ENCODE data around the gene RNASEH2B.

Gene RNASEH2B

GRCh38 chr13:50951366-50951765 lies 41.8 kb downstream of the RNASEH2B start:
- TF ChIP-seq CTCF (IDR thresholded peaks at IDR 0.05; ENCODE audit: insufficient read depth, low read length, poor library complexity, severe bottlenecking) = no peak
- H3K36me3 ChIP-seq (ENCODE audit: control insufficient read depth, insufficient read depth, low read length) = peaks cover 3% of the 10 kb centered on the region
- DNase-seq (ENCODE audit: extremely low read depth, insufficient read length) = no peak
- H3K4me3 ChIP-seq (replicated peaks; ENCODE audit: low read depth, low read length) = no peak overlapping the region
- no peaks in the 10 kb centered on the region for H3K27me3 ChIP-seq (replicated peaks; ENCODE audit: control insufficient read depth, insufficient read depth, low read length)

DNA sequence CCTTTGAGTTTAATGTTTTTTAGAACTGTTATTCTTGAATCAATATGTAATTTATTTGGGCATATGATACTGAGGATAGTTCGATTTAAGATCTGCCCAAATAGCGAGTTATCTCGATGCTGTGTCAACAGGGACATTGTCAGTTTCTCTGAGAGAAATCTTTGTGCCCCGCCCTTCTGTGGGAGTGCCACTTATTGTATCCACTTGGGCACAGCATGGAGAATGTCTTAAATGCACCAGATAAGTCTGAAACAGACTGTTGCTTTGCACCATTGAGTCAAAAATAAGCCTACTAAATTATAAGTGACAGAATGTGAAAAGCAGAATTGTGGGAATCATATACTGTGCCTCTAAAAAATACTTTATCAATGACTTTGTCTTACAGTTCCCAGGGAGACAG lies 45.6 kb downstream of the RNASEH2B start:
- Histone ChIP-seq H3K4me3 (replicated peaks; ENCODE audit: low read depth, low read length) (no peak overlapping the region), H3K27me3 (replicated peaks; ENCODE audit: control insufficient read depth, insufficient read depth, low read length) (no peaks in the 10 kb centered on the region), H3K36me3 (ENCODE audit: control insufficient read depth, insufficient read depth, low read length) (peaks cover 1% of the 10 kb centered on the region)
- no peak for TF ChIP-seq CTCF (IDR thresholded peaks at IDR 0.05; ENCODE audit: insufficient read depth, low read length, poor library complexity, severe bottlenecking)
- DNase-seq (ENCODE audit: extremely low read depth, insufficient read length) = no peak

DNA sequence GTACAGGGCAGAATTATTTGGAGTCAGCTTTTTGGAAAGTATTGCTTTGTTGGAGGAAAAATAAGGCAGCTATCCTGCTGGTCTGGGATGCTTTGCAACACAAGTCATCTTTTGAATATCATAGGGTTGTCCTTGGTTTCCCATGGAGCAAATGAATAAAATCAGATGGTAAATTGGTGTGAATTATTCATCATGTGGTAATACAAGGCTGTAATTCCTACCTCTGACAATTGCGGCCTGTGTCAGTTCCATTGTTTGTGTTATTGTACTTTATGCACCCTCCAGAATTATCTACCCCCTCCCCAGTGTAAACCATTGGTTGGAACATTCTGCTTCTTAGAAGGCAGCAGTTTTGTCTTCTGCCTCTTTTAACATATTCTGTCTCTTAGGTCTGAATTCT lies 46.2 kb downstream of the RNASEH2B start:
- TF ChIP-seq CTCF (IDR thresholded peaks at IDR 0.05; ENCODE audit: insufficient read depth, low read length, poor library complexity, severe bottlenecking) = no peak
- H3K4me3 ChIP-seq (replicated peaks; ENCODE audit: low read depth, low read length) = no peak overlapping the region
- peaks cover 1% of the 10 kb centered on the region; the same call in 1 of the 2 replicates for H3K36me3 ChIP-seq (ENCODE audit: control insufficient read depth, insufficient read depth, low read length)
- DNase-seq (ENCODE audit: extremely low read depth, insufficient read length) = no peak
- no peaks in the 10 kb centered on the region for H3K27me3 ChIP-seq (replicated peaks; ENCODE audit: control insufficient read depth, insufficient read depth, low read length)

DNA sequence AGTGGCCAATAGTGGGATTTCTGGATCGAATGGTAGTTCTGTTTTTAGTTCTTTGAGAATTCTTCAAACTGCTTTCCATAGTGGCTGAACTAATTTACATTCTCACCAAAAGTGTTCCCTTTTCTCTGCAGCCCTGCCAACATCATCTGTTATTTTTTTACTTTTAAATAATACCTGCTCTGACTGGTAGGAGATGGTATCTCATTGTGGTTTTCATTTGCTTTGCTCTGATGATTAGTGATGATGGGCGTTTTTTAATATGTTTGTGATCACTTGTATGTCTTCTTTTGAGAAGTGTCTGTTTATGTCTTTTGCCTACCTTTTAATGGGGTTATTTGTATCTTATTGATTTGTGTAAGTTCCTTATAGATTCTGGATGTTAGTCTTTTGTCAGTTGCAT lies 48.0 kb downstream of the RNASEH2B start:
- Histone ChIP-seq H3K4me3 (replicated peaks; ENCODE audit: low read depth, low read length) (no peak overlapping the region), H3K36me3 (ENCODE audit: control insufficient read depth, insufficient read depth, low read length) (peaks cover 1% of the 10 kb centered on the region), H3K27me3 (replicated peaks; ENCODE audit: control insufficient read depth, insufficient read depth, low read length) (no peaks in the 10 kb centered on the region)
- no peak for DNase-seq (ENCODE audit: extremely low read depth, insufficient read length)
- TF ChIP-seq CTCF (IDR thresholded peaks at IDR 0.05; ENCODE audit: insufficient read depth, low read length, poor library complexity, severe bottlenecking) = no peak

DNA sequence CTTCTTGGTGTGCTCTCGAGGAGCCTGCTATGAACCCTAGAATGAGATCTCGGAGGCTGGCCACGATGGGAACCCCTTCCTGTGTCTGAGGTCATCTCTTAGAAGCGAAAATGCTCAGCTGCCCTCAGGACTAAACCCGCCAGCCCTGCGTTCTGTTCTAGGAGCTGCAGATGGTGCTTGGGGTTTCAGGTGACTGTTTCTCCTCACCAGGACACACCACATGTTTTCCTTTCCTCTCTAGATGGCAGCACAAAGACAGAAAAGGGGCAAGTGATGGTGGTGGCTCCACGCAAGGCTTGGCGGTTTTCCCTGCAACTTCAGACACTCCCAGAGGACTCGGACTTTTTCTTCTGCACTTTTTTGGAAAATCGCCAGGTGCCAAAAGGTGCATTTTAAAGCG lies 60.1 kb downstream of the RNASEH2B start:
- peaks cover 5% of the 10 kb centered on the region for H3K36me3 ChIP-seq (ENCODE audit: control insufficient read depth, insufficient read depth, low read length)
- H3K4me3 ChIP-seq (replicated peaks; ENCODE audit: low read depth, low read length) = no peak overlapping the region
- H3K27me3 ChIP-seq (replicated peaks; ENCODE audit: control insufficient read depth, insufficient read depth, low read length) = no peaks in the 10 kb centered on the region
- no peak for DNase-seq (ENCODE audit: extremely low read depth, insufficient read length)
- peak; percentile 16 for TF ChIP-seq CTCF (IDR thresholded peaks at IDR 0.05; ENCODE audit: insufficient read depth, low read length, poor library complexity, severe bottlenecking)

DNA sequence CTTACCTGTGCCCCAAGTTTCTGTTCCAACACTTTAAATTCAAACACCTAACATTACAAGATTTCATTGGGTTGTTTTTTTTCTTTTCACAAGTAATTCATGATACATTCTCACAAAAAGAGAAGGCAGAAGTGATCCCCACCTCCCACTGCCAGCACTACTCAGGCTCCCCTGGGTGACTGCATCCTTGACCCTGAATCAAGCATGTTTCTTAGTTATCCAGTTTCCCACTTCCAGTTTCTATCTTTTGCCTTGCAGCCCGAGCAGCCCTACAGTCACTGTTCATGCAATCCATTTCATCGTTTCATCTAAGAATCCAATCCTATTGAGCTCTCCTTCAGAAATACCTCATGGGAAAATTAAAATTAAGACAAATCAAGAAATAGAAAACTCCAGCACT lies 61.4 kb downstream of the RNASEH2B start:
- no peak overlapping the region for H3K4me3 ChIP-seq (replicated peaks; ENCODE audit: low read depth, low read length)
- peaks cover 4% of the 10 kb centered on the region for H3K36me3 ChIP-seq (ENCODE audit: control insufficient read depth, insufficient read depth, low read length)
- no peak for TF ChIP-seq CTCF (IDR thresholded peaks at IDR 0.05; ENCODE audit: insufficient read depth, low read length, poor library complexity, severe bottlenecking)
- DNase-seq (ENCODE audit: extremely low read depth, insufficient read length) = no peak
- no peaks in the 10 kb centered on the region for H3K27me3 ChIP-seq (replicated peaks; ENCODE audit: control insufficient read depth, insufficient read depth, low read length)
